CD4-positive, alpha-beta T cell treated with Interleukin-1 beta for 1 hour (primary cell): ENCODE data around the gene WDTC1.
A peak's percentile ranks its signal among the peaks of the same experiment; 100 is the strongest.

Experiments
- DNase-seq, 2 donors: peaks; one replicate each; pipeline ENCODE4 v3.0.0-alpha.2; 2020 to 2022

The WDTC1 gene

DNA sequence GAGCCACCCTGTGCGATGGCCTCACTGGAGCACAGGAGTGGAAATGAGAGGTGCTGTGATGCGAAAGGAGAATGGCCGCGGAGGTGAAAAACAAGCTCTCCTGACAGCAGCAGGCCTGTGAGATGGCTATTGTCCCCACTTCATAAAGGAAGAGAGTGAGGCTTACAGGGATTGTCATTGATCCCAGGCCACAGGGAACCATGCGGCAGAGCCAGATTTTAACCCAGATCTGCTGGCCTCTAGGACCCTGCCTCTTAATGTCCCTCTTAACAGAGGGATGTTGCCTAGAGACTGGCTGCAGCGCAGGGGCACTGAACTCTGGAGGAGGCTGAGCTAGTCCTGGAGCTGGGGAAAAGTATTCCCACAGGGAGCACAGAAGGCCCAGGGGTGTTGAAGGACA lies 104.3 kb downstream of the WDTC1 start:
- DNase-seq: no peak

DNA sequence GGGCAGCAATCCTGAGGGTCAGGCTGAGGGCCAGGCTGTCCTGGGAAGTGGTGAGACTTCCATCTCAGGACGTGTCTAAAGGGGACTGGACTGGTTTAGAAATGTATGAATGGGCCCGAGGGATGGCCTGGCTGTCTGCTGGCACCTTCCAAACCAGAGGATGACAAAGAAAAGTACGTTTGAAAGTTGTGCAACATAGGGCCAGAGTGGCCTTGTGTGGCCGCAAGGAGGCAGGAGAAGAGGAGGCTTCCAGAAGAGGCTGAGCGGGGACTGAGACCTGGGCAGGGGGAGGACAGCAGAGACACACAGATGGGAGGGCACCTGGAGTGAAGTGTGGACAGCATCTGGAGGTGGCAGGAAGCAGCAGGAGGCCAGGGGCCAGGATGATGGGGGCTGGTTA lies 104.8 kb downstream of the WDTC1 start:
- no peak for DNase-seq

DNA sequence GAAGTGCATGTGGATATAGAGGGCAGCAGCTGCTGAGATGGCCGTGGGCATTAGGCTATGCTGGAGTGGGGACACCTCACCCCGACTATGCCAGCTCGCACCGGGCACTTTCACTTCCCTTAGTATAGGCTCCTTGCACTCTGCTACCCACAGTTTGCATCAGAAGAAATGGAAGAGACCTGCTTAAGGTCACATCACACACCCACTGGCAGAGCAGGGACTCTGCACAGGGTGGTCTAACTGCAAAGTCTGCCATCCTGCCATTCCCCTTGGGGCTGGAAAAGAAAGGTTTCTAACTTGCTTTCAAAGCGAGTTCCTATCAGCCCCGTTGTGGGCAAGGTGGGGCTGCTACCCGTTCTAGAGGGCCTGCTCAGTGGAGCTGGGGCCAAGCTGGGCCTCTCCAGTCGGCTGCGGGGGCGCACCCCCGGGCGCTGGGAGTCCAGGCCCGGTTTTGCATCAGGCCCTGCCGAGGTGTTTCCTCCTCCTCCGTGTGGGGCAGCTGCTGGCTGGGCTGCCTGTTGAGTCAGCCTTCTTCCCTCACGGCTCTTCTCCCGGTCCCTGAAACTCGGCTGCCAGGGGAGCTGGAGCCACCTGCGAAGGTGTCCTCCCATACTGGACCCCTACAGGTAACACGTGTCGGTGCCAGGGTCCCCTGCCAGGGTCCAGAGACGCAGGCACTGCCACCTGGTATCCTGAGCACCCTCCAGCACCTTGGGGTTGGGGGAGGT lies 107.3 kb downstream of the WDTC1 start, which contains the start of gene SYTL1:
Gene SYTL1, plus strand, starts transcription at position 498 of the 728 bp plus-strand sequence. CDS start 3,313 bp downstream, outside the sequence.
- DNase-seq: peak; percentile 65 to 69

DNA sequence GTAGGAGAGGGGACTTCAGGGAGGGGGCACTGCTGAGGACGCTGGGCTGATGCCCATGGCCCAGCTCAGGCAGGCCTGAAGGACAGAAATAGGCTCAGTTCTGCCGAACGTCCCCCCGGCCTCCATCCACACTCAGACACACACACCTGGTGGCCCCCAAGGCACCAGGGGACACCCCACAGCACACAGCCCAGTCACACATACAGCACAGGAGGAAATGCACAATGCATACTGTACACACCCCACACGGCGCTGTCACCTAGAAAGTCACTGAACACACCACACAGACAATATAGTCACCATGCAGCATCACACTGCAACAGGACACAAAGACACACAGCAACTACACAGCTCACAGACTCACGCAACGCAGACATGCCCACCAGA lies 108.0 kb downstream of the WDTC1 start:
- peak; percentile 18 to 39 for DNase-seq

DNA sequence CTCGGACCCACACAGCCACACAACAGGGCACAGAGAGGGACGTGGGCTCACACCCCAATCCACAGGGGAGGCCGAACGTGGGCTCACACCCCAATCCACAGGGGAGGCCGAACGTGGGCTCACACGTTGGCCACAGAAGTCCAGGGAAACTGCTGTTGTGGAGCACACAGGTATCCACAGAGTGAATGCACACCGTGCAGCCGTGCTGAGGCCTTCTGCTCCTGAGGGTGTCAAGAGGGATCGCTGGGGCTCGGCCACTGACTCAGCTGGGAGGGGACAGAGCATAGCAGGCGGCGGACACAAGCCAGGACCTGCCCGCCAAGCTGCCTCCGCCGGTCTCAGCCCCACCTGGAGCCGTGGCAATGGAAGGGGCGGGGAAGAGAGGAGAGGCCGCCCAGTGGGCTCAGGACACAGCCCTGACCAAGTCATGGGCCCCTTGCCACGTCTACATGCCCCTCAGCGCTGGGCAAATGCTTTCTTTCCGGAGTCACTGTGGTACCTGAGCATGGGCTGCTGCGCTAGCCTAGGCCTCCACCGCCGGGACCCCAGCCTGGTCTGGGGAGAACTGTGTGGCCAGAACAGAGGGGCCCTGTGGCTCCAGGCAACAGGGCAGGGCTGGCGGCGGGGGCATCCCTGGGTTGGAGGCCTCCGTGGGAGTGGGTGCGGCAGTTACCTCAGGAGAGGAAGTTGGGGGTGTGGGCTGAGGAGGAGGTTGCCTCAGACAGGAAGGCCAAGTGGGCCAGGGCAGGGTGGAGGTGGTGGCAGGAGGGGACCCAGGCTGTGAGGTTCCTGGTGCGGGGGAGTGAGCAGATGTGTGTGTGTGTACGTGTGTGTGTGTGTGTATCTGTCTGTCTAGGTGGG lies 108.6 kb downstream of the WDTC1 start:
- peak; percentile 83 to 86 for DNase-seq

DNA sequence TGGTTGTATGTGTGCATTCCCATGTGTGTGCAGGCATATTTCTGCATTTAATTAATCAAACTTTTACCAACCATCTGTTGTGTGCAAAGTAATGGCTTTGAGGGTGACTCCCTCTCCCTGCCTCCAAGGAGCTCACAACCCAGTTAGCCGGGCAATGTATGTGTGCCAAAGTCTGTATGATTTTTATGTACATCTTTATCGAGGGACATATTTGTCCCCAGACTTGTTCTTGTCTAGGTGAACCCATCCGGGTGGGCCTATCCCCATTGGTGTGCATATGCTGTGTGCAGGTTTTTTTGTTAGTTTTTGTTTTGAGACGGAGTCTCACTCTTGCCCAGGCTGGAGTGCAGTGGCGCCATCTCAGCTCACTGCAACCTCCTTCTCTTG lies 109.2 kb downstream of the WDTC1 start:
- DNase-seq: no peak

DNA sequence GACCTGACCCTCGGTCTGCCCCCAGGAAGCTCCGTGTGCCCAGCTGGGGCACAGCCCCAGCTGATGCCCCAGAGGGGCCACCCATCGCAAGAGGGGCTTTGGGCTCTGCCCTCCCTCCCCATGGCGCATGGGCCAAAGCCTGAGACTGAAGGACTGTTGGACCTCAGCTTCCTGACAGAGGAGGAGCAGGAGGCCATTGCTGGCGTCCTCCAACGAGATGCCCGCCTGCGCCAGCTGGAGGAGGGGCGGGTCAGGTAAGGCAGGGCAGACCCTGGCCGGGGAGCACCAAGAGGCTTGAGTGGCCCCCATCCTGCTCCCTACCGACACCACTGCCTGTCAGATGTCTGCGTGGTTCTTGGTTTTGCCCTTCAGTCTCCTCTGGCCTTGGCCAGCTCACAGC lies 110.8 kb downstream of the WDTC1 start:
- no peak for DNase-seq

DNA sequence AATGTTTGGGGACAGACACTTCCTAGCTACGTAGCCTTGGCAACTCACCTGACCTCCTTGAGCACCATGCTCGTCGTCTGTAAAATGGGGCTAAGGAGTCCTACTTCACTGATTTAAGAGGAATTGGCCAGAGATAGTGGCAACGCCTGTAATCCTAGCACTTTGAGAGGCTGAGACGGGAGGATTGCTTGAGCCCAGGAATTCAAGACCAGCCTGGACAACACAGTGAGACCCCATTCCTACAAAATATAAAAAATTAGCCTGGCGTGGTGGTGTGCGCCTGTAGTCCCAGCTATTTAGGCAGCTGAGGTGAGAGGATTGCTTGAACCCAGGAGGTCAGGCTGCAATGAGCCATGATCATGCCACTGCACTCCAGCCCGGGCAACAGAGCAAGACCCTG lies 111.9 kb downstream of the WDTC1 start:
- no peak for DNase-seq

DNA sequence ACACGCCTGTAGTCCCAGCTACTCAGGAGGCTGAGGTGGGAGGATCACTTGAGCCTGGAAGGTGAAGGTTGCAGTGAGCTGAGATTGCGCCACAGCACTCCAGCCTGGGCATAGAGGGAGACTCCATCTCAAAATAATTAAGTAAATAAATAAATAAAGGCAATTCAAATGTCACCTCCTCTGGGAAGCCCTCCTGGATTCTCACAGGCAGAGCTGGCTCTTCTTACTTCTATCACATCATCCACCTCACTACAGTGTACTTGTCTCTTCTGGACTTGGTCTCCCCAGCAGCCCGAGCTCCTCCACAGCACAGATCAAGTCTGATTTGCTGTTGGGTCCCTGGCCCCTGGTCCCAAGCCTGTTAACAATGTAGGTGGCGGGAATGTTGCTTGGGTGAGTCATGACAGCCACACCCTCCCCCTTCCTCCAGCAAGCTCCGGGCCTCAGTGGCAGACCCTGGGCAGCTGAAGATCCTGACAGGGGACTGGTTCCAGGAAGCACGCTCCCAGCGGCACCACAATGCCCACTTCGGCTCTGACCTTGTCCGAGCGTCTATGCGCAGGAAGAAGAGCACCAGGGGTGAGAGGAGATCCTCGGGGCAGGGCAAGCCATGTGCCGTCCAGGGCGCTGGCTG lies 112.7 kb downstream of the WDTC1 start:
- DNase-seq: no peak

DNA sequence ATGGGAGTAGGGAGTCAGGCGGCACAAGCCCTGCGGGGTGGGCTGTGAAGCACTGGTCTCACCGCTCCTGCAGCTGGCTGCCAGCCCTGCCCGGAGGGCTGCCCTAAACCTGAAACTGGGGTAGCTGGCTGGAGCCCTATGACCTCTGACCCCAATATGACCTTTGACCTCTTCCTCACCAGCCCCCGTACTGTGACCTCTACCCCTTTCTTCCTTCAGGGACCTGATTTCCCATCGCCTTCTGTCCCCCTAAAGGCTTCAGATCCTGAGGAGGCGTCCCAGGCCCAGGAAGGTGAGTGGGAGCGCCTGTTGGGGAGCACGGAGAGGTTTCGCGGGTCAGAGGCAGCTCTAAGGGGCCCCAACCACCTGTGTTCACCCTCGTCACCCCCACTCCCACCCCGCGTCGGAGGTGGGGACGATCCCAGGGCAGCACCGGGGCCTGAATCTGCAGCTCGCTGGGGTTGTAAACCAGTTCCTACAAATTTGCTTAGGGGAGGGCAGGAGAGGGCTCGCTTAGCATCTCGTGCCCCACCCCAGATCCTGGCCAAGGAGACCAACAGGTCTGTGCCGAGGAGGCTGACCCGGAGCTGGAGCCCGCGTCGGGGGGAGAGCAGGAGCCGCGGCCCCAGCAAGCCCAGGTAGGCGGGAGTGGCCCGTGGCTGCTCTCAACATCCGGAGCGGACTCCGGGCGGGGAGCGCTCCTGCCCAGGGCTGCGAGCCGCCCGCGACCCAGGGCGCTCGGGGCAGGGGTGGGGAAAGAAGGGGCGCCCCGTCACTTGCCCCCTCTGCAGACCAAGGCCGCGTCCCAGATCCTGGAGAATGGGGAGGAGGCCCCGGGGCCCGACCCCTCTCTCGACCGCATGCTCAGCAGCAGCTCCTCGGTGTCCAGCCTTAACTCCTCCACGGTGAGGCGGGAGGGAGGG lies 114.7 kb downstream of the WDTC1 start:
- DNase-seq: peak; percentile 13 to 38

DNA sequence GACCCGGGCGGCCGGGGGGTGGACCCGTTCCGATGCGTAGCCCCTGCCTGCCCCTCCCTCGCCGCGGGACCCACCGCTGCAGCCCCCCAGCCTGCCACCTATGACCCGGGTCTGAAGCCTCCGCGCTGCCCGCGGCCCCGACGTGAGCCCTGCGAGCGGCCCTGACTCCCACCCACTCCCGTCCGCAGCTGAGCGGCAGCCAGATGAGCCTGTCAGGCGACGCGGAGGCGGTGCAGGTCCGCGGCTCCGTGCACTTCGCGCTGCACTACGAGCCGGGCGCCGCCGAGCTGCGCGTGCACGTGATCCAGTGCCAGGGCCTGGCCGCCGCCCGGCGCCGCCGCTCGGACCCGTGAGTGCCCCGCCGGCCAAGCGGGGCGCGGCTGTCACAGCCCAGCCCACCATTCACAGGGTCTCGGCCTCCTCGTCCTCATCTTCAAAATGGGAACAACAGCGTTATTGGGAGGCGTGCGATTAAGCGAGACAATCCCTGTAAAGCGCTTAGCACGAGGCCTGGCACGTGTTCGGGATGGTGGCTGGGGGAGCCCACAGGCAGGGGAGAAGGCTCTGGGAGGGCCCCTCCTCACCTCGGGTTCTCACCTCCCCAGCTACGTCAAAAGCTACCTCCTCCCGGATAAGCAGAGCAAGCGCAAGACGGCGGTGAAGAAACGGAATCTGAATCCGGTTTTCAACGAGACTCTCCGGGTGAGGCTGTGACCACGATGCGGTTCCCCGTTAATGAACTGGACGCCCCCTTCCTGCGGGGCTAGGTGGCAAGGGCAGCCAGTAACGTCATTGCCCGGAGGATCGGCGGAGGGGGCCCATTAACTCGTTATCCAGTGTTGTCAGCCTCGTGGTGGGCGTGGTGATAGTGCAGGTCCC lies 115.6 kb downstream of the WDTC1 start:
- no peak for DNase-seq

DNA sequence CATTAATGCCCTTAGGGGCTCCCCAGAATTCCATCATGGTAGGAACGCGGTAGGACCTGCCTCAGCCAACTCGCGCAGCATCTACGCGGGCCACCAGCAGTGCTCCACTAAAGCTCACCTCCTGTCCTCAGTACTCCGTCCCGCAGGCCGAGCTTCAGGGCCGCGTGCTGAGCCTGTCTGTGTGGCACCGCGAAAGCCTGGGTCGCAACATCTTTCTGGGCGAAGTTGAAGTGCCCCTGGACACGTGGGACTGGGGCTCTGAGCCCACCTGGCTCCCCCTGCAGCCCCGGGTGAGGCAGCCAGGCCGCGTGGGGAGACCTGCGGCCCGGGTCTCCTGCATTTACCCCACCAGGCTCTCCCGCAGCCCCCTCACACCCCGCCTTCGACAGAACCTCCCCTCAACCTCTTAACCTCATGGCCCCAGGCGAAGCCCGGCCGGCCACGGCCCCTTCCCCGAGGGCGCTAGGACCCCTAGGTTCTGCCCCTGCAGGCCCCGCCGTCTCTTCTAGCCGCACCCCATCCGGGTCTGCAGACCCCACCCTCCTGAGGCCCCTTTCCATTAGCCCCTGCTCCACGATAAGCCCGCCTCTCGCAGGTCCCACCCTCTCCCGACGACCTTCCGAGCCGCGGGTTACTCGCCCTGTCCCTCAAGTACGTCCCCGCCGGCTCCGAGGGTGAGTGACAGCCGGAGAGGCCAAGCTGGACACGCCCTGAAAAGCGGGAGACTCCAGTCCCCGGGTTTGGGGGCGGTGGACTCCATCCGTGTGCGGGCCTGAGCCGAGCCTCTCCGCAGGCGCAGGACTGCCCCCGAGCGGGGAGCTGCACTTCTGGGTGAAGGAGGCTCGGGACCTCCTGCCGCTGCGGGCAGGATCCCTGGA lies 116.5 kb downstream of the WDTC1 start:
- DNase-seq: no peak

DNA sequence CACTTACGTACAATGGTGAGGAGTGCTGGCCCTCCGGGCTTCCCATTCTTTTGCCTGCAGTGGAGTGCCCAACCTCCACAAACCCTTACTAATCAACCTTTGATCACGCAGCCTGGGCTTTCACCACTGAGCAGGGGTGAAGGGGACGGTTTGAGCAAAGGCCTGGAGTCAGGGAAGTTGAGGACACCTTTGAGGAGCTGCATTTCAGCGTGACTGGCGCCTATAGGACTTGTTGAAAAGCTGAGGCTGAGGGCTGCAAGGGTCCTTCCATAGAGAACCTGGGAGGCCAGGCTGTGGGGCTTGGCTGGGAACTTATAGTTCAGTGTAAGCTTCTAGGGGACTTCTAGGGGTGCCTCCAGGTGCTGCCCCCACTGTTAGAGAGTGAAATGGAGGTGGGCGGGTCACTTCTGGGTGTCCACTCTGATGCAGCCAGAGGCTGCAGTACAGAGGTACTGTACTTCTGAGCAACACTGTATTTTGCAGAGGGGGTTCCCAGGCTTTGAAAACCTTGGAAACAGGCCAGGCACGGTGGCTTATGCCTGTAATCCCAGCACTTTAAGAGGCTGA lies 117.2 kb downstream of the WDTC1 start:
- no peak for DNase-seq

DNA sequence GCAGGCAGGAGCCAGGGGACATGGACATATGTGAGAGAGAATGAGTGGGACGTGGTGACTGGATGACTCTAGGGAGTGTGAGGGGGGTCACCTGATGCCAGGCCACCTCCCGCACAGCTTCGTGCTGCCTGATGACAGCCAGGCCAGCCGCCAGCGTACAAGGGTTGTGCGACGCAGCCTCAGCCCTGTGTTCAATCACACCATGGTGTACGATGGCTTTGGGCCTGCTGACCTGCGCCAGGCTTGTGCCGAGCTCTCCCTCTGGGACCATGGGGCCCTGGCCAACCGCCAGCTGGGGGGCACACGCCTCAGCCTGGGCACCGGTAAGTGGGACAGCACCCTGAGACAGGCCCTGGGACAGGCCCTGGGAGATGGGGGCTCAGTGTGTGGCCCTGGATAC lies 118.7 kb downstream of the WDTC1 start:
- DNase-seq: no peak

DNA sequence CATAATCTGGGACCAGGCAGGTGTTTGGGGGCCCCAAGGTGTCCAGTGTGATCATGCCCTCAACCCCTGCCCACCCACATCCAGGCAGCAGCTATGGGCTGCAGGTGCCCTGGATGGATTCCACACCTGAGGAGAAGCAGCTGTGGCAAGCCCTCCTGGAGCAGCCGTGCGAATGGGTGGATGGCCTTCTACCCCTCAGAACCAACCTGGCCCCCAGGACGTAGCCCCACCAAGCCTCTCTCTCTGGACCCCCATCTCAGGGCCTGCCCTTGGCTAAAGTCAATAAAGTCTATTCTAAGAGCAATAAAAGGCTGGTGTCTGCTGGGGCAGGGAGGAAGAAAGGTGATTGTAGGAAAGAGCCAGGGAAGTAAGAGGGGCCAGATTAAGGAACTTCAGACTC lies 119.2 kb downstream of the WDTC1 start:
- no peak for DNase-seq

DNA sequence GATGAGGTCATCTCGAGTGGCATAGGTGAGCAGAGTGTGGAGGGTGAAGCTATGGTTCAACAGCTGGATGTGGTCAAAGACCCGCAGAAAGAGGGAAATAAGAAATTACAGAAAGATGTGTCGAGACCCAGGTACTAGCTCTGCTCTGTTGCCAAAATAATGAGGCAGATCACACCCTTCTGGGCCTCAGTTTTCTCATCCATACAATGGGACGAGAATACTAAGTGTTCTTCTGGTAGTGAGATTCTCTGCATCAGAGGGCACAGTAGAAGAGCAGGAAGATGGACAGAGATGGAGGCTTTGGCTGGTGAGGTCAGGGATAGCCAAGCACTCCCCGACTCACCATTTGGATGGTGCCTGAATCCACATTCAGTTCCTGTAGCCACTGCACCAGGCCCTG lies 121.3 kb downstream of the WDTC1 start:
- DNase-seq: no peak

DNA sequence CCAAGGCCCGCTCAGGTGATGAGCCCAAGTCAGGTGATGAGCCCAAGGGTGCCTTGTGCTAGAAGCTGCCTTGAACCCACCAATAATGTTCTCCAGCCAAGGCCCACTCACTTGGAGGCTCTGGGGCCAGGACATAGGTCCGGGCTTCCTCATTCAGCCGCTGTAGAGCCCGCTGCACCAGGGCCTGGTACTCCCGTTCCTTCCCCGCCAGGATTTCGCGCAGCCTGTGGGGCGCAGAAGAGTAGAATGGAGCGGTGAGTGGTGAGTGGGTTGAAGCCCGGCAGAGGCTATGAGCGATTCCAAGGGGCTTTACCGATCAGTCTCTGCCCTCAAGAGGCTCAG lies 121.8 kb downstream of the WDTC1 start:
- no peak for DNase-seq

DNA sequence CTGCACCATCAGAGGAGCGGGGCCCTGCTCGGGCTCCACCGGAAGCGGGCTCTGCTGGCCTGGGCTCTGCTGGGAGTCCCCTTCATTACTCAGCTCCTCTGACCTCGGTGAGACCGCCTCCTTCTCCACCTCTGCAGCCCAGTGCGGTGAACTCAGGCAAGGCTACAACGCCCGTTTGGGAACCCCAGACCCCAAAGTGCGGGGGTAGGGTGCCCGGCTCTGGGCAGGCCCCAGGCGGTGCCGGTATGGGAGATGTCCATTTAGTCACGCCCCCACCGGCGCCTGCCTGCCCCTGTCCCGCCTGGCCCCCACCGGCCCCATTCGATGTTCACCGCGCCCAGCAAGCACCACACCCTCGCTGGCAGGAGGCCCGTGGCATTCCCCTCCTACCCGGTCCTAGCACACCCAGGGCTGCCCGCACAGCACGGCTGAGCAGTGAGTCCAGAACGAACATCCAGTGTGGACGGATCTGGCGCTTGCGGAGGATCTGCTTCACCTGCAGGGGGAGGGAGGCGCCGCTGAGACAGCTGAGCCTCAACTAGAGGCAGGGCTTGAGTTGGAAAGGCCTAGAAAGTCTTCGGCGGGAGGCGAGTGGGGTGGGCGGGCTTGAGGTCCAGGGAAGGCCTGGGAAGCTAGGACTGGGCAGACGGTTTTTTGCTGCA lies 122.3 kb downstream of the WDTC1 start:
- peak; percentile 33 to 58 for DNase-seq

DNA sequence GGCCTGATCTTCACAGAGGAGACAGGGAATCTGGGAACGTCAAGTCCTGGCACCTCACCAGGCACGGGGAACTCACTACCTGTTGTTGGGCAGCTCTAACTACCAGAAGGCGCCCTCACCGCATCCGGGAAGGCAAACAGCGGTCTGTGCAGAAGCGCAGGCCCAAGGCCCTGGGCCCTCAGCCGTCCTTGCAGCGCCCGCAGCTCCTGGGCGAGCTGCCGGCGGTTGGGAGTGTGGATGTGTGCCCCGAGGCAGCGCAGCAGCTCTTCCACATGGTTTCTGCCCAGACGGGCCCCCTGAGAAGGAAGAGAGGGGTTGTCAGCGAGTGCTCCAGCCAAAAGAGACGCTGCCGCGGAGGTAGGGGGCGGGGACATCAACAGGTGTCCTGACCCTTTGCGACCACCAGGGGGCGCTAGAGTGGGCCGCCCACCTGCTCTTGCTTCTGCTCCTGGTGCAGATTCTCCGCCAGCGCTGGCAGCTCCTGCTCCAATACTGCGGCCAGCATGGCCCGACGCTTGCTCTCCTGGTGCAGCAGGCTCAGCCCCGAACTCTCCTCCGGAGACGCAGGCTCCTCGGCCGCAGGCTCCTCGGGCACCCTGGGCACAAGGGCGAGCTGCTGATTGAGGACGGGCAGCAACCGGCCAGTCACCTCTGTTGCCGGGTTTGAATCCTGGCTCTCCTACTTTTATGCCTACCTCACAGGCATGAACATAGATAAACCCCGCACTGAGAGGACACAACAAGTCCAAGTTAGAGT lies 123.0 kb downstream of the WDTC1 start:
- DNase-seq: peak; percentile 83
